ENCODE data around the gene PEX11G. TPM values are rescaled to one million over a fixed set of nuclear protein-coding genes. Genes with fewer than 3 reads are reported as not detected.
A peak's percentile ranks its signal among the peaks of the same experiment; 100 is the strongest.

The PEX11G gene
- total and polyA plus RNA-seq, 9 of the 15 experiments (the other 6 are each of a cell fraction or from before 2014, with no cell fraction given) = 0.07 to 3.2 (median 0.70) TPM; not detected in 1

- Histone ChIP-seq H3K9me3 (replicated peaks; ENCODE audit: control insufficient read depth, insufficient read depth, low read depth, low read length) (no peaks in the 10 kb centered on the region), H3K27ac (ENCODE audit: extremely low read depth, low read depth, low read length) (no peak overlapping the region), H3K4me1 (replicated peaks in 1 of 2; ENCODE audit: control insufficient read depth in 2 of 2, insufficient read depth in 2 of 2, low read length in 2 of 2) (peaks cover 17 to 26% of the 10 kb centered on the region in 2 experiments), H4K20me1 (replicated peaks; ENCODE audit: control insufficient read depth, insufficient read depth, low read length) (no peaks in the 10 kb centered on the region), H3K36me3 (ENCODE audit: control insufficient read depth, insufficient read depth, low read length) (no peaks in the 10 kb centered on the region), H3K4me3 (no peak overlapping the region), H3K27me3 (ENCODE audit: control insufficient read depth in 2 of 2, insufficient read depth in 2 of 2, low read length in 2 of 2) (no peaks in the 10 kb centered on the region), H3K79me2 (ENCODE audit: control insufficient read depth, insufficient read depth, low read length) (no peaks in the 10 kb centered on the region), H3K9me1 (ENCODE audit: control insufficient read depth, insufficient read depth, low read length) (no peaks in the 10 kb centered on the region), H3K4me2 (ENCODE audit: insufficient read depth, low read length) (peak overlapping the region; percentile 20; the same call in 1 of the 2 replicates), H3K9ac (ENCODE audit: insufficient read depth in 1 of 2, low read depth in 2 of 2, low read length in 2 of 2) (peak overlapping the region in 1 of 2 experiments; percentile 41; a peak in 1 of 4 replicates), H2AFZ (ENCODE audit: low read depth, low read length) (peak overlapping the region; percentile 35; the same call in 1 of the 2 replicates)
- peak; percentile 69 for FAIRE-seq
- WGBS (ENCODE audit: insufficient coverage, low coverage, missing lambda C conversion rate) = 2% methylated on average over 6 of the region's 6 CpGs
- POLR2A ChIA-PET = interaction anchor here (0.9 to 1.9 kb wide), 3 partner anchors 9 to 15 kb away, joined by 4 to 10 read pairs (median 6); partner anchors contain the start of gene MCOLN1
- peak; percentile 42 for ATAC-seq
- in situ Hi-C loops (cut with MboI) = no loop called here
- intact Hi-C loops (cut with micrococcal nuclease) = no loop called here
- CTCF ChIA-PET (ENCODE audit: low intra/inter-chr PET ratio) = no interaction called here
- peak; percentile 53 to 72 (median 71) for DNase-seq (ENCODE audit: extremely low read depth in 1 of 4, low spot score in 3 of 4)
- BruUV-seq (replicated peaks) = no TSS peak
- TF ChIP-seq GATAD2B (IDR thresholded peaks at IDR 0.05; ENCODE audit: borderline replicate concordance) = no peak
- peak; percentile 35 for TF ChIP-seq PKNOX1 (IDR thresholded peaks at IDR 0.05)
- 0 out of 2 replicates have a peak, but pooled peaks have one; percentile 8 for TF ChIP-seq TEAD4 (IDR thresholded peaks at IDR 0.05; ENCODE audit: low read length)
- TF ChIP-seq TEAD4 (CRISPR knock-in tag; IDR thresholded peaks at IDR 0.05; ENCODE audit: borderline replicate concordance) = no peak
- peak; percentile 78 for TF ChIP-seq NFYB (IDR thresholded peaks at IDR 0.05; ENCODE audit: extremely low read depth, insufficient read length)
- no peak for TF ChIP-seq ARID3B (CRISPR knock-in tag; IDR thresholded peaks at IDR 0.05; ENCODE audit: borderline replicate concordance)
- TF ChIP-seq ZFP1 (CRISPR knock-in tag; IDR thresholded peaks at IDR 0.05) = no peak
- peak; percentile 80 for TF ChIP-seq MYBL2 (IDR thresholded peaks at IDR 0.05; ENCODE audit: low read depth)
- no peak for TF ChIP-seq MYBL2 (CRISPR knock-in tag; IDR thresholded peaks at IDR 0.05; ENCODE audit: borderline replicate concordance)
- TF ChIP-seq JUND (IDR thresholded peaks at IDR 0.05; ENCODE audit: borderline replicate concordance, low read depth, low read length) = no peak
- TF ChIP-seq JUND (tag; IDR thresholded peaks at IDR 0.05; ENCODE audit: borderline replicate concordance, low read depth, low read length) = no peak
- TF ChIP-seq HOXB6 (CRISPR knock-in tag; IDR thresholded peaks at IDR 0.05; ENCODE audit: borderline replicate concordance) = no peak
- no peak for TF ChIP-seq ZFX (CRISPR knock-in tag; IDR thresholded peaks at IDR 0.05)
- peak in 1 of 2 experiments; percentile 64; a peak in 1 of 4 replicates for TF ChIP-seq RCOR1 (IDR thresholded peaks at IDR 0.05; ENCODE audit: borderline replicate concordance in 1 of 2, low read depth in 2 of 2, low read length in 2 of 2)
- TF ChIP-seq FOS (IDR thresholded peaks at IDR 0.05; ENCODE audit: extremely low read depth, insufficient read length) = peak; percentile 36
- TF ChIP-seq NRF1 (conservative IDR thresholded peaks at IDR 0.05 in 1 of 2, IDR thresholded peaks at IDR 0.05 in 1 of 2) = no peak
- no peak for TF ChIP-seq MAFF (IDR thresholded peaks at IDR 0.05; ENCODE audit: low read length)
- peak; percentile 23 for TF ChIP-seq ASH1L (IDR thresholded peaks at IDR 0.05; ENCODE audit: borderline replicate concordance, low read depth, partially characterized antibody)
- no peak for TF ChIP-seq SNRNP70 (optimal IDR thresholded peaks at IDR 0.05; ENCODE audit: low read depth, low read length)
- TF ChIP-seq FOXM1 (IDR thresholded peaks at IDR 0.05; ENCODE audit: low read depth) = peak; percentile 98
- TF ChIP-seq FOXM1 (CRISPR knock-in tag; IDR thresholded peaks at IDR 0.05; ENCODE audit: low read depth) = peak; percentile 96; the same call in 1 of the 2 replicates
- peak; percentile 53 to 58 for TF ChIP-seq KDM1A (IDR thresholded peaks at IDR 0.05)
- TF ChIP-seq ESRRA (IDR thresholded peaks at IDR 0.05; ENCODE audit: borderline replicate concordance, low read depth) = 0 out of 2 replicates have a peak, but pooled peaks have one; percentile 8
Measured at GRCh38 chr19:7512400-7512851, 23.6 kb upstream of the PEX11G start.

Data from K562 (cell line).